ENCODE data around the gene ISL1. TPM values are rescaled to one million over a fixed set of nuclear protein-coding genes. Genes with fewer than 3 reads are reported as not detected.

ISL1 gene
- total and polyA plus RNA-seq, 2 of the 13 experiments (the other 11 are each of a cell fraction or from before 2014, with no cell fraction given), result not detected

DNA sequence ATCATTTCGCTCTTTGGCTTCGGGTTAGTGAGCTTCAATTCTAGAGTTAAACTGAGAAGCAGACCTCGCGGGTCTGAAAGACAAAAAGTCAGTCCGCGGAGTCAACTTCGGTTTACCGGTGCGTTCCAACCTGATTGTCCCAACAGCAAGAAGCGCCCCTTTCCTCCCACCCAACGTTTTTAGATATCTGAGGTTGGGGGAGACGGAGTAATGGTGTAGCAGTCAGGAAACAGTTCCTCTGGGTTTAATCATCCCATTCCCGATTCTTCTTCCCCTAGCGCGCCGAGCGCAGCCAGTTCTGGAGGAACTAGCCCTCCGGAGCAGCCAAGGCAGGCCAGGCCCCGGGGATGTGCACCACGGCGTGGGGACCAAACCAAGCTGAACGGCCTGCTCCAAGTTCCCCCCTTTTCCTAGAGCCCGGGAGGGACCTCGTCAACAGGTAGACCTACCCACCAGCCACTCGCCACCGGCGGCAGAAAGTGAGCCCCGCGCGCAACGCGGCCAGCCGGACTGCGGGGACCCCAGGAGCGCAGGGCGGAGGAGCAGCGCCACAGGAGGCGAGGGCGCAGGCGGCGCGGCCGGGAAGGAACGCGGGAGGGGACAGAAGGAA is 622 bp upstream of the ISL1 start (continued):
- TF ChIP-seq, protein P1, sequence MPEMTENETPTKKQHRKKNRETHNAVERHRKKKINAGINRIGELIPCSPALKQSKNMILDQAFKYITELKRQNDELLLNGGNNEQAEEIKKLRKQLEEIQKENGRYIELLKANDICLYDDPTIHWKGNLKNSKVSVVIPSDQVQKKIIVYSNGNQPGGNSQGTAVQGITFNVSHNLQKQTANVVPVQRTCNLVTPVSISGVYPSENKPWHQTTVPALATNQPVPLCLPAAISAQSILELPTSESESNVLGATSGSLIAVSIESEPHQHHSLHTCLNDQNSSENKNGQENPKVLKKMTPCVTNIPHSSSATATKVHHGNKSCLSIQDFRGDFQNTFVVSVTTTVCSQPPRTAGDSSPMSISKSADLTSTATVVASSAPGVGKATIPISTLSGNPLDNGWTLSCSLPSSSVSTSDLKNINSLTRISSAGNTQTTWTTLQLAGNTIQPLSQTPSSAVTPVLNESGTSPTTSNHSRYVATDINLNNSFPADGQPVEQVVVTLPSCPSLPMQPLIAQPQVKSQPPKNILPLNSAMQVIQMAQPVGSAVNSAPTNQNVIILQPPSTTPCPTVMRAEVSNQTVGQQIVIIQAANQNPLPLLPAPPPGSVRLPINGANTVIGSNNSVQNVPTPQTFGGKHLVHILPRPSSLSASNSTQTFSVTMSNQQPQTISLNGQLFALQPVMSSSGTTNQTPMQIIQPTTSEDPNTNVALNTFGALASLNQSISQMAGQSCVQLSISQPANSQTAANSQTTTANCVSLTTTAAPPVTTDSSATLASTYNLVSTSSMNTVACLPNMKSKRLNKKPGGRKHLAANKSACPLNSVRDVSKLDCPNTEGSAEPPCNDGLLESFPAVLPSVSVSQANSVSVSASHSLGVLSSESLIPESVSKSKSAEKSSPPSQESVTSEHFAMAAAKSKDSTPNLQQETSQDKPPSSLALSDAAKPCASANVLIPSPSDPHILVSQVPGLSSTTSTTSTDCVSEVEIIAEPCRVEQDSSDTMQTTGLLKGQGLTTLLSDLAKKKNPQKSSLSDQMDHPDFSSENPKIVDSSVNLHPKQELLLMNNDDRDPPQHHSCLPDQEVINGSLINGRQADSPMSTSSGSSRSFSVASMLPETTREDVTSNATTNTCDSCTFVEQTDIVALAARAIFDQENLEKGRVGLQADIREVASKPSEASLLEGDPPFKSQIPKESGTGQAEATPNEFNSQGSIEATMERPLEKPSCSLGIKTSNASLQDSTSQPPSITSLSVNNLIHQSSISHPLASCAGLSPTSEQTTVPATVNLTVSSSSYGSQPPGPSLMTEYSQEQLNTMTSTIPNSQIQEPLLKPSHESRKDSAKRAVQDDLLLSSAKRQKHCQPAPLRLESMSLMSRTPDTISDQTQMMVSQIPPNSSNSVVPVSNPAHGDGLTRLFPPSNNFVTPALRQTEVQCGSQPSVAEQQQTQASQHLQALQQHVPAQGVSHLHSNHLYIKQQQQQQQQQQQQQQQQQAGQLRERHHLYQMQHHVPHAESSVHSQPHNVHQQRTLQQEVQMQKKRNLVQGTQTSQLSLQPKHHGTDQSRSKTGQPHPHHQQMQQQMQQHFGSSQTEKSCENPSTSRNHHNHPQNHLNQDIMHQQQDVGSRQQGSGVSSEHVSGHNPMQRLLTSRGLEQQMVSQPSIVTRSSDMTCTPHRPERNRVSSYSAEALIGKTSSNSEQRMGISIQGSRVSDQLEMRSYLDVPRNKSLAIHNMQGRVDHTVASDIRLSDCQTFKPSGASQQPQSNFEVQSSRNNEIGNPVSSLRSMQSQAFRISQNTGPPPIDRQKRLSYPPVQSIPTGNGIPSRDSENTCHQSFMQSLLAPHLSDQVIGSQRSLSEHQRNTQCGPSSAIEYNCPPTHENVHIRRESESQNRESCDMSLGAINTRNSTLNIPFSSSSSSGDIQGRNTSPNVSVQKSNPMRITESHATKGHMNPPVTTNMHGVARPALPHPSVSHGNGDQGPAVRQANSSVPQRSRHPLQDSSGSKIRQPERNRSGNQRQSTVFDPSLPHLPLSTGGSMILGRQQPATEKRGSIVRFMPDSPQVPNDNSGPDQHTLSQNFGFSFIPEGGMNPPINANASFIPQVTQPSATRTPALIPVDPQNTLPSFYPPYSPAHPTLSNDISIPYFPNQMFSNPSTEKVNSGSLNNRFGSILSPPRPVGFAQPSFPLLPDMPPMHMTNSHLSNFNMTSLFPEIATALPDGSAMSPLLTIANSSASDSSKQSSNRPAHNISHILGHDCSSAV (CRISPR knock-in tag; IDR thresholded peaks at IDR 0.05; ENCODE audit: borderline replicate concordance), result no peak

DNA sequence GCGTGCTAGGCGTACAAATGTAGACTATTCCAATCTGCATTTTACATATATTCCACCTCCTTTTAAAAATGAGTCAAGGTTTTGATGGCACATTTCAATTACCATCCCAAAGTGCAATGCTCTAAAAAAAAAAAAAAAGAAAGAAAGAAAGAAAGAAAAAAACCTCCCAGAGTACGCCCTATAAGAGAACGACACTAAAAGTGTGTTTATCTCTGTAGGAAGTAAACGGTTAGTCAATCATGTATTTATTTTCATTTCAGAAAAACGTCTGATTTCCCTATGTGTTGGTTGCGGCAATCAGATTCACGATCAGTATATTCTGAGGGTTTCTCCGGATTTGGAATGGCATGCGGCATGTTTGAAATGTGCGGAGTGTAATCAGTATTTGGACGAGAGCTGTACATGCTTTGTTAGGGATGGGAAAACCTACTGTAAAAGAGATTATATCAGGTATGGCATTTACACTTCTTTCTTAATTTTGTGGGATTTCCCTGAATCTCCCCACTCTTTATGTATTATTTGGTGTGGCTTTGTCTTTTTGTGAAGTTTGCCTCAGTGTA is 1.1 kb downstream of the ISL1 start:
- no peaks in the 10 kb centered on the region for H3K79me2 ChIP-seq (ENCODE audit: insufficient read depth, low read length)
- POLR2A ChIA-PET, result no interaction called here
- TF ChIP-seq NRL (CRISPR knock-in tag; IDR thresholded peaks at IDR 0.05; ENCODE audit: borderline replicate concordance) (no peak), YY1 (IDR thresholded peaks at IDR 0.05; ENCODE audit: insufficient read depth, insufficient replicate concordance, low read depth, low read length) (no peak)
- intact Hi-C loops (cut with micrococcal nuclease; ENCODE audit: unreplicated experiment), result no loop called here
- no peaks in the 10 kb centered on the region for H3K4me1 ChIP-seq (ENCODE audit: insufficient read depth, low read length)
- CTCF ChIA-PET (ENCODE audit: low intra/inter-chr PET ratio, low total read pairs), result no interaction called here
- H3K9ac ChIP-seq (ENCODE audit: insufficient read depth, low read depth, low read length), result no peak overlapping the region
- DNase-seq (ENCODE audit: low spot score) (no peak), ATAC-seq (no peak), FAIRE-seq (no peak)
- no peak overlapping the region for H3K4me3 ChIP-seq (replicated peaks in 1 of 3; ENCODE audit: insufficient read depth in 1 of 3, low read depth in 2 of 3, low read length in 3 of 3)
- no peaks in the 10 kb centered on the region for H3K36me3 ChIP-seq (replicated peaks in 1 of 2; ENCODE audit: control insufficient read depth in 1 of 2, insufficient read depth in 2 of 2, low read length in 2 of 2)
- BruUV-seq (replicated peaks), result no TSS peak
- in situ Hi-C loops (cut with HindIII; ENCODE audit: extremely low pct_ligation_motif_present, low pct_unique_long_range_greater_than_20kb), result loop anchor here (25.0 kb wide), 2 partner anchors 628 to 1278 kb away; no protein-coding TSS in a partner anchor
- WGBS (ENCODE audit: low lambda C conversion rate), result 49% methylated on average over 12 of the region's 12 CpGs
- no peaks in the 10 kb centered on the region for H4K20me1 ChIP-seq (ENCODE audit: insufficient read depth, low read length)
- H3K4me2 ChIP-seq (ENCODE audit: low read depth, low read length), result no peak overlapping the region
- H3K27ac ChIP-seq (ENCODE audit: extremely low read length, insufficient read depth, low read length), result no peak overlapping the region
- peaks cover 5 to 52% of the 10 kb centered on the region in 2 experiments; a peak in 4 of 5 replicates for H3K27me3 ChIP-seq (ENCODE audit: control insufficient read depth in 1 of 2, insufficient read depth in 2 of 2, low read length in 2 of 2)
- H2AFZ ChIP-seq (ENCODE audit: low read length), result no peak overlapping the region
- H3K9me3 ChIP-seq (ENCODE audit: low read length), result no peaks in the 10 kb centered on the region
